GM12878 (cell line): ENCODE results near the gene FIG4. TPM values are rescaled to one million over a fixed set of nuclear protein-coding genes. Genes with fewer than 3 reads are reported as not detected.

Experiments
- ATAC-seq: fragments of 200-7000 bp; cut with Tn5 transposase; 3 replicates; pipeline ENCODE4 v1.9.1; 2020; ENCODE audit warnings: mild to moderate bottlenecking, moderate library complexity
- BruUV-seq: library from RNA; stranded (reverse); fragments of 400-500 nt; replicated peaks from 2 replicates; lab custom pipeline; 2021; lab: Mats Ljungman, UMichigan
- CTCF ChIA-PET: fragments of 300-600 bp; sonication (Branson Sonifier 250); formaldehyde crosslinking; extraction: SDS; loops from one replicate; lab custom pipeline; 2021; ENCODE audit warnings: inconsistent platforms; lab: Yijun Ruan, JAX
- POLR2A ChIA-PET: fragments of 350-600 bp; formaldehyde crosslinking; extraction: SDS; loops from one replicate; lab custom pipeline; 2021; ENCODE audit warnings: inconsistent platforms; lab: Charles Lee
- RAD21 ChIA-PET: fragments of 300-600 bp; sonication (Branson Sonifier 250); formaldehyde crosslinking; loops from one replicate; lab custom pipeline; 2023; ENCODE audit warnings: antibody characterized with exemption; ENCODE audit not compliant: unreplicated experiment; lab: Charles Lee
- SMC1A ChIA-PET: fragments of 300-600 bp; sonication (Branson Sonifier 250); formaldehyde crosslinking; loops from one replicate; lab custom pipeline; 2023; ENCODE audit not compliant: unreplicated experiment, uncharacterized antibody; lab: Charles Lee
- DNase-seq: peaks from one replicate; pipeline ENCODE4 v3.0.0-alpha.2; 2011; ENCODE audit warnings: low read depth, low spot score
- FAIRE-seq: peaks from 3 replicates; lab custom pipeline; 2011; peaks lifted over from hg19 to GRCh38; lab: Jason Lieb, UNC
- H2AFZ ChIP-seq: 2 replicates; pipeline ENCODE4 v1.6.0; 2011; ENCODE audit warnings: low read depth, low read length, control low read depth; ENCODE audit not compliant: control insufficient read depth
- H3K27ac ChIP-seq: 2 replicates; pipeline ENCODE4 v1.5.1; 2011; ENCODE audit warnings: control low read depth; ENCODE audit not compliant: control insufficient read depth, insufficient read depth
- H3K27me3 ChIP-seq, 2 experiments: replicated peaks in 1 of 2; 2 replicates each; pipeline versions ENCODE4 v1.6.0 to v1.6.1; 2011; ENCODE audit warnings: low read length in 1 of 2; ENCODE audit not compliant: control insufficient read depth in 2 of 2, insufficient read depth in 2 of 2
- H3K36me3 ChIP-seq, 2 experiments: 2 replicates each; pipeline ENCODE4 v1.5.1; 2011; ENCODE audit warnings: low read length in 1 of 2; ENCODE audit not compliant: control insufficient read depth in 2 of 2, insufficient read depth in 2 of 2
- H3K4me1 ChIP-seq: 2 replicates; pipeline ENCODE4 v1.6.1; 2011; ENCODE audit warnings: mild to moderate bottlenecking, low read length, moderate library complexity, mixed read lengths; ENCODE audit not compliant: control insufficient read depth, insufficient read depth
- H3K4me2 ChIP-seq: 2 replicates; pipeline ENCODE4 v1.6.0; 2011; ENCODE audit warnings: control low read depth; ENCODE audit not compliant: control insufficient read depth, insufficient read depth
- H3K4me3 ChIP-seq: fragments of 200-600 bp; sonication (generic); 2 replicates; pipeline ENCODE4 v1.5.1; 2016
- H3K79me2 ChIP-seq: 2 replicates; pipeline ENCODE4 v1.6.0; 2011; ENCODE audit warnings: low read length; ENCODE audit not compliant: control insufficient read depth, insufficient read depth
- H3K9ac ChIP-seq: 2 replicates; pipeline ENCODE4 v1.8.0; 2011; ENCODE audit warnings: low read length, control low read depth, mixed read lengths; ENCODE audit not compliant: control insufficient read depth, insufficient read depth
- H3K9me3 ChIP-seq: replicated peaks from 3 replicates; pipeline ENCODE4 v1.5.1; 2011; ENCODE audit warnings: mild to moderate bottlenecking, low read length; ENCODE audit not compliant: control insufficient read depth, insufficient read depth
- H4K20me1 ChIP-seq: 2 replicates; pipeline ENCODE4 v1.6.0; 2011; ENCODE audit not compliant: control insufficient read depth, insufficient read depth
- GABPA ChIP-seq: IDR thresholded peaks from 2 replicates; pipeline ENCODE4 v1.6.1; 2014; ENCODE audit warnings: antibody characterized with exemption, low read depth, mild to moderate bottlenecking, inconsistent platforms
- LARP7 ChIP-seq: fragments of 450-650 bp; IDR thresholded peaks from 2 replicates; pipeline ENCODE4 v1.6.1; 2017; ENCODE audit warnings: mild to moderate bottlenecking
- RFX5 ChIP-seq: IDR thresholded peaks from 2 replicates; pipeline ENCODE4 v1.6.1; 2011; ENCODE audit warnings: low read depth, low read length, improper control_type of control experiment
- SPI1 ChIP-seq: IDR thresholded peaks from 2 replicates; pipeline ENCODE4 v1.6.1; 2011; ENCODE audit warnings: low read depth, mild to moderate bottlenecking, low read length, moderate library complexity, borderline replicate concordance; ENCODE audit not compliant: insufficient read depth
- SUZ12 ChIP-seq: fragments of 200-600 bp; sonication (generic); IDR thresholded peaks from one replicate; pipeline ENCODE4 v1.6.1; 2018; ENCODE audit warnings: antibody characterized with exemption, mild to moderate bottlenecking; ENCODE audit not compliant: unreplicated experiment
- TCF12 ChIP-seq: IDR thresholded peaks from 2 replicates; pipeline ENCODE4 v1.6.1; 2011; ENCODE audit warnings: low read depth, mild to moderate bottlenecking, low read length
- ZNF24 ChIP-seq: fragments of 450-650 bp; IDR thresholded peaks from 2 replicates; pipeline ENCODE4 v1.6.1; 2017; ENCODE audit warnings: antibody characterized with exemption, mild to moderate bottlenecking
- WGBS: methylation state at CpG from one replicate; pipeline ENCODE4 v1.1.6; 2016; ENCODE audit warnings: low lambda C conversion rate; ENCODE audit not compliant: insufficient replicate concordance, insufficient coverage; ENCODE audit errors: missing lambda C conversion rate; 5-methylcytosine and 5-hydroxymethylcytosine counted together
- in situ Hi-C: fragments of 300-500 bp; cut with MboI; formaldehyde crosslinking; loops from 9 replicates; pipeline ENCODE4 v1.14.3; 2018; ENCODE audit warnings: mixed read lengths
- intact Hi-C: fragments of 100-400 bp; cut with micrococcal nuclease; formaldehyde crosslinking; loops from one replicate; pipeline ENCODE4 v1.14.2; 2022; ENCODE audit not compliant: unreplicated experiment
- polyA plus RNA-seq, 11 experiments: library from polyadenylated mRNA; depleted of rRNA in 4 of 11; unstranded in 6 of 11; stranded (reverse) in 5 of 11; fragments of >200 nt; fragmentation: Nextera tagmentation in 4 of 11; fragmentation: Illumina TruSeq in 1 of 11; extraction: Ambion mirVana in 4 of 11; extraction: Trizol in 1 of 11; gene quantifications; 1 replicate in 1 of 11; 2 replicates in 10 of 11; pipeline versions ENCODE4 v1.2.1 to v1.2.3, GENCODE V29; 2011 to 2016; ENCODE audit warnings: inconsistent platforms in 2 of 11, missing spikeins in 2 of 11, low read depth in 1 of 11
- total RNA-seq, 4 experiments: library from RNA; depleted of rRNA in 3 of 4; stranded (reverse); fragments of >200 nt in 3 of 4; fragmentation: Illumina TruSeq in 1 of 4; extraction: Trizol in 1 of 4; gene quantifications; 2 replicates each; pipeline versions ENCODE4 v1.2.1 to v1.2.3, GENCODE V29; 2013 to 2021

The FIG4 gene
- total and polyA plus RNA-seq, 10 of the 15 experiments (the other 5 are each of a cell fraction or from before 2014, with no cell fraction given): 3.8 to 23.2 (median 11.8) TPM

GRCh38 chr6:109808837-109809236 lies 117.7 kb downstream of the FIG4 start:
- no peaks in the 10 kb centered on the region for H3K9me3 ChIP-seq
- ChIA-PET CTCF (no interaction called here), RAD21 (no interaction called here), POLR2A (interaction anchor here (0.7 kb wide), 1 partner anchor 373 kb away, joined by 5 read pairs; no protein-coding TSS in a partner anchor), SMC1A (interaction anchor here (2.1 kb wide), 1 partner anchor 18 kb away, joined by 6 read pairs; no protein-coding TSS in a partner anchor)
- no peaks in the 10 kb centered on the region for H3K27me3 ChIP-seq
- in situ Hi-C loops (no loop called here), intact Hi-C loops (no loop called here)
- no peak overlapping the region for H3K4me2 ChIP-seq
- H3K27ac ChIP-seq: no peak overlapping the region
- FAIRE-seq (no peak), ATAC-seq (peak; percentile 39; the same call in 1 of the 3 replicates), DNase-seq (no peak)
- no peak overlapping the region for H3K9ac ChIP-seq
- H4K20me1 ChIP-seq: no peaks in the 10 kb centered on the region
- H3K4me3 ChIP-seq: no peak overlapping the region
- no peak overlapping the region for H2AFZ ChIP-seq
- H3K4me1 ChIP-seq: no peaks in the 10 kb centered on the region
- BruUV-seq: no TSS peak
- 68% methylated on average over 1 of the region's 1 CpG for WGBS
- H3K79me2 ChIP-seq: no peaks in the 10 kb centered on the region
- TF ChIP-seq TCF12 (no peak), SPI1 (peak; percentile 23; the same call in 1 of the 2 replicates), ZNF24 (0 out of 2 replicates have a peak, but pooled peaks have one; percentile 30)
- no peaks in the 10 kb centered on the region for H3K36me3 ChIP-seq

- in situ Hi-C loops: no loop called here
- H3K27ac ChIP-seq: no peak overlapping the region
Measured at GRCh38 chr6:109815054-109815453, 124.0 kb downstream of the FIG4 start.

More at GRCh38 chr6:109815054-109815453, 124.0 kb downstream of the FIG4 start:
- intact Hi-C loops: no loop called here
- Histone ChIP-seq H3K9me3 (no peaks in the 10 kb centered on the region), H3K79me2 (no peaks in the 10 kb centered on the region), H4K20me1 (no peaks in the 10 kb centered on the region), H3K36me3 (no peaks in the 10 kb centered on the region), H3K4me2 (no peak overlapping the region), H3K4me3 (no peak overlapping the region), H3K9ac (no peak overlapping the region), H3K4me1 (peaks cover 6% of the 10 kb centered on the region), H3K27me3 (no peaks in the 10 kb centered on the region), H2AFZ (no peak overlapping the region)
- ATAC-seq (no peak), FAIRE-seq (no peak), DNase-seq (no peak)
- TF ChIP-seq LARP7: no peak
- no peak for TF ChIP-seq RFX5
- TF ChIP-seq GABPA: no peak
- no peak for TF ChIP-seq SUZ12
- BruUV-seq: no TSS peak
- POLR2A ChIA-PET: no interaction called here
- CTCF ChIA-PET: no interaction called here
- RAD21 ChIA-PET: no interaction called here
- SMC1A ChIA-PET: no interaction called here
- WGBS: 84% methylated on average over 4 of the region's 4 CpGs
